Right lobe of liver (tissue), 4 donors: ENCODE data around the gene TMC4.

Experiments used
- CTCF ChIP-seq, 4 donors: fragments of 200-600 bp in 3 of 4; fragments of 450-650 bp in 1 of 4; IDR thresholded peaks; one replicate each; pipeline versions ENCODE4 v1.5.1 to v1.8.0; 2016 to 2022; ENCODE audit warnings: antibody characterized with exemption in 4 of 4, mild to moderate bottlenecking in 2 of 4
- POLR2A ChIP-seq: fragments of 450-650 bp; IDR thresholded peaks from one replicate; pipeline ENCODE4 v1.6.1; 2017; ENCODE audit warnings: antibody characterized with exemption, mild to moderate bottlenecking
- donor health status: DM: no; HTN: no; CAD: no.
- donor health status: DM: no; HTN: no; CAD: no.
- donor health status: DM: no; HTN: yes; CAD: no.

GRCh38 chr19:54162241-54162805 is 10.6 kb downstream of the TMC4 start:
- TF ChIP-seq CTCF (IDR thresholded peaks at IDR 0.05) (no peak), POLR2A (no peak)
